GM19025 (cell line): ENCODE data around the gene YWHAG.
"Not testable (repeated sequence)": the region's sequence is repeated elsewhere in the genome, so short reads cannot be mapped to it uniquely, and the experiment has no call there.

Experiments
- ATAC-seq: cut with Tn5 transposase; IDR thresholded peaks from one replicate; pipeline ENCODE4 v1.9.1; 2021; ENCODE audit warnings: mild to moderate bottlenecking, low read depth, moderate library complexity; ENCODE audit not compliant: unreplicated experiment

The YWHAG gene

DNA sequence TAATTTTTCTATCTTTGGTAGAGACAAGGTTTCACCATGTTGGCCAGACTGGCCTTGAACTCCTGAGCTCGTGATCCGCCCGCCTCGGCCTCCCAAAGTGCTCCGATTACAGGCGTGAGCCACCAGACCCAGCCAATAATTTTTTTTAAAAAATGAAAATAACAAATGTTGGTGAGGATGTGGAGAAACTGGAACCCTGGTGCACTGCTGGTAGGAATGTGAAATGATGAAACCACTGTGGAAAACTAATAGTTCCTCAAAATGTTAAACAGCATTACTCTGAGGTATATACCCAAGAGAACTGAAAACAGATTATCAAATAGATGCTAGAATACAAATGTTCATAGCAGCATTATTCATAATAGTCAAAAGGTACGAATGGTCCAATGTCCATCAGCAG, 23.0 kb upstream of the YWHAG start:
- ATAC-seq = no peak

DNA sequence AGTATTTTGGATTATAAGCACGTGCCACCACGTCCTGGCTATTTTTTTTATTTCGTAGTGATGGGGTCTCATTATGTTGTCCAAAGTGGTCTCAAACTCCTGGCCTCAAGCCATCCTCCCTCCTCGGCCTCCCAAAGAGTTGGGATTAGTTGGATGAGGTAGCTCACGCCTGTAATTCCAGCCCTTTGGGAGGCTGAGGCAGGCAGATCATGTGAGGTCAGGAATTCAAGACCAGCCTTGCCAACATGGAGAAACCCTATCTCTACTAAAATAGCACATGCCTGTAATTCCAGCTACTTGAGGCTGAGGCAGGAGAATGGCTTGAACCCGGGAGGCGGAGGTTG, 21.8 kb upstream of the YWHAG start:
- no peak for ATAC-seq

DNA sequence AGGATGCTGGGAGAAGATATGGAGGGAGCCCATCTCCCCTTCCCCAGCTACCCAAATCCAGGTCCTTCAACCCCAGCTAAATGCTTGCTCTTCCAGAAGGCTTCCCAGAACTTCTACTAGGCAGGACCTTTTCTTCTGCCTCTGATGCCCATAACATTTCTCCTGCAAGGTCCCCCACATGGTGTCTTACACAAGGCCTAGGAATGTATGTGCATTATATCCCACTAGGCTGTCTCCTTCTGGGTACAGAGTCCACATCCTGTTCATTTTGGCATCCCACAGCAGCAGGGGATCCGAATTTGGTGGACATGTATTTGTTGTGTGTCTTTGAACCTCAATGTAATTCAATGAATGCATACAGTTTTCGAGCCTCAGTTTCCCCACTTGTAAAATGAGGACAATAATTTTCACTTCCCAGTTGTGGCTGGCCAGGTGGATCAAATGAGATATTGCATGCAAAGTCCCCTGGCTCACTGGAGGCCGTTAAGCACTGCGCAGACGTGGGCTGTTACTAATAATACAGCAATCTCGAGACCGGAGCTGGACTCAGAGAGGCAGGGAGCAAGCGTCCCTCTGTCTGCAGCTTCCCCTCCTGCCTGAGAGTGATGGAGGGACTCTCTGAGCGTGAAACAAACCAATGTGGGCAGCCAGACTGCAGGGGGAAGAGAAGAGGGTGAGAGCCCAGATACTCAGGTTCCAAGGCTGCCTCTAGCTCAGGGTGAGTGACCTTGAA, 18.6 kb upstream of the YWHAG start:
- no peak for ATAC-seq

DNA sequence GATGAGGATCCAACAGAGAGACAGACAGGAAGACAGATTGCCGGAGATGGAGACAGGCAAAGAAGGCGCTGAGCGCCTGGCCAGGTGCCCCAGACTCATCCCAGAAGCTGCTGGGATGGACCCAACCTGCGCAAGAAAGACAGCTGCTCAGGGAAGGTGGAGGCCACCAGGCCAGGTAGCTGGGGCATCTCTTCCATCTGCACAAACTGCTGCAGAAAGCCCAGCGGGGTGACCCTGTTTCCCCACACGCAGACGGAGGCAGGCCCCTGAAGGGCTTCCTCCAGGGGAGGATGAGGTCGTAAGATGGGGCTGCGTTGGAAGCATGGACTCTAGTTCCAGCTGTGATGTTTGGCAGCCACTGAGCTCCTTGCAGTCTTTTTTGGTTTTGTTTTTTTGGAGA, 16.5 kb upstream of the YWHAG start:
- no peak for ATAC-seq

DNA sequence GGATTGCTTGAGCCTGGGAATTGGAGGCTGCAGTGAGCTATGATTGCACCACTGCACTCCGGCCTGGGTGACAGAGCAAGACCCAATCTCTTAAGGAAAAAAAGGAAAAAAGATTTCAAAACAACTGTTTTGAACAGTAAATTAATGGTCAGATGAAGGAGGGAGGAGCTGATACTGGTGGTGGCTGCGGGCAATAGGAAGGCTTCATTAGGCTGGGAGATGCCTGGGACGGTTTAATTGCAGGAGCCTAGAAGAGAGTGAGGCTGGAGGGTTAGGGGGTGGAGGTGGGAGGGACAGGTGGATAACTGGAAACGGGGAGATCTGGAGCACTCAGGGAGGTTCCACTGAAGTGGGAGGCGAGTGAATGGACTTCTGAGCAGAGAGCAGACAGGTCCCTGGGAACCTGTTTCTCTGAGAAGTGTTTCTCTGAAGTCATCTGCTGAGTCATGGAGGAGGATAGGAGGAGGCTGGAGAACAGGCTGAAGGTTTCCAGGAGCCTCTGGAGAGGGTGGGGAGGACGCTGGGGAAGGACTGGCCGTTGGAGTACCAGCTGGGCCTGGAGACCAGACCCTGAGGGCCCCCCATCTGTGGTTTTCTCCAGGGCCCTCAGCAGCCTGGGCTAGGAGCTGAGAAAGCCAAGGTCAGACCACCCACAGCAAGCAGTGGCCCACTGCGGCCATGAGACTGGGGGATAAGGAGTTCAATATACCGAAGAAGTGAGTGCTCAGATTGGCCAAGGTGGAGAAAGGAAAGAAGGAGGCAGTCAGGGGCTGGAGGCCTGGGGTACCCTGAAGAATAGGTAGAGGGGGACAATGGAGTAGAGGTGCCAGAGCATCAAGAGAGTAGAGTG, 14.4 kb upstream of the YWHAG start:
- ATAC-seq = no peak

DNA sequence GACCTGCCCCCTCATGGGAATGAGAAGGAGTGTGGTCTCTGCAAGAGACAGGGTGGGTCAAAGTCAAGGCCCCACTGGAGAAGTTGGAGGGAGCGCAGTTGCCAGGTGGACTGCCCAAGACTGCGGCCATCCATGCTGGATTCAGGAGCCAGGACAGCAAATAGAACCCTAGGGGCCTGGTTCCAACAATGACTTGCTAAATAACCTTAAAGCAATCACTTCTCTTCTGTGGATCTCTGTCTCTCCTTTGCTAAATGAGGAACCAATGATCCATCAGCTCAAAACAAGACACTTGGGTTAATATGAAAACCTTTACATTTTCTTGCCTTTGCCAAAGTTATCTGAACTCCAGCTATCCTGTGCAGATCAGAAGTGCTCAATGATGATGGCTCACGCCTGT, 12.6 kb upstream of the YWHAG start:
- ATAC-seq = no peak

DNA sequence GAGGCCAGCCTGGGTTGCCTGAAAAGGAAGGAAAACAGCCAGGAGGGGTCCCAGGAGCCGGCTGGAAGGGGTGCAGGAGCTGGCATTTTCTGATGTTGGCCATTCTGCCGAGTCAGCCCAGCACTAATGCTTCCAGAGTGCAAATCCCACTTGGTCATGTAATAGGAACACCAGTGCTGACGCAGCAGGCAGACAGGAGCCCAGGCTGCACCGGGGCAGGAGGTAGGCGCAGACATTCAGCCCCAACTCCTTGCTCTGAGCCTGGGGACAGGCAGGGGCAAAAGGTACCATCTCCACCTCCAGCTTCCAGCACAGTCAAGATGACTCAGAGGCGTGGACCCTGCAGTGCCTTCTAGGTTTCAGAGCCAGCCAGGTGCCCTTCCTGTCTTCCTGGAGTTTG, 10.2 kb upstream of the YWHAG start:
- no peak for ATAC-seq

DNA sequence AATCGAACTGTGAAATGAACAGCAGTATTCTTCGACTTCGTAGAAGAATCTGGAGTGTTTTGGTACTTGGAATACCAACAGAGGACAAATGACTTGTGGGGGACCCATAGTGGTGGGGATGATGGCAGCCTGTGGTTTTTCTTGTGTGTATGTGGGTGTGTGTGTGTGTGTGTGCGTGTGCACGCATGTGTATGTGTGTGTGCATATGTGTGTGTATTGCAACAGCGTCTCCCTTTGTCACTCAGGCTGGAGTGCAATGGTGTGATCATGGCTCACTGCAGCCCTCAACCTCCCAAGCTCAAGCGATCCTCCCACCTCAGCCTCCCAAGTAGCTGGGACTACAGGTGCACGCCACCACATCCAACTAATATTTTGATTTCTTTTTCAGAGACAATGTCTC, 9.4 kb upstream of the YWHAG start:
- no peak for ATAC-seq

DNA sequence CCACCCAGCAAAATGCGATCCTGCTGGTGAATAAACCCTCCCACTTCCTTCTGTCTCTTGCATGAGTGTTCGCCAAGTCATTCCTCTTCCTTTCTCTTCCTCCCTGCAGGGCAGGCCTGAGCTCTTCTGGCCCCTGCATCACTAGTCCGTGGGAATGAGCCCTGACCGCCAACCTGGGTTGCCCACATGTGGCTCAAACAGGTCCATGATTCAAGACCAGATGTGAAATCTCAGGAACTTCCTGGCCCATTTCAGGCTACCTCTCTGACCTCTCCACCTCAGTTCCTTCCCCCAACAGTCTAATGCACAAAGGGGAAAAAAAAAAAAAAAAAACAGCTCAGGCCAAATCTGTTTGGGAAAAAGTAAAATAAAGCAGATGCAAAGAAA, 5.4 kb upstream of the YWHAG start:
- ATAC-seq = peak; percentile 4

DNA sequence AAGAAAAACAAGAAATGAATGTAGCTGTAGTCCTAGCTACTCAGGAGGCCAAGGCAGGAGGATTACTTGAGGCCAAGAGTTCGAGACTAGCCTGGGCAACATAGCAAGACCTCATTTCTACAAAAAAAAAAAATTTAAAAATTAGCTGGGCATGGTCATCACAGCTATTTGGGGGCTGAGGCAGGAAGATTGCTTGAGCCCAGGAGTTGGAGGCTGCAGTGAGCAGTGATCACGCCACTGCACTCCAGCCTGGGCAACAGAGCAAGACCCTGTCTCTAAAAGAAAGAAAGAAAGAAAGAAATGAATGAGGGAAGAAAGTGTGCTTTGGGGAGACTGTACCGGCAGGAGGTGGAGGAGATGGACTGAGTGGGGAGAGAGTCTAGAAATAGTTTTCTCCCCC, 5.0 kb upstream of the YWHAG start:
- ATAC-seq = not testable (repeated sequence)

DNA sequence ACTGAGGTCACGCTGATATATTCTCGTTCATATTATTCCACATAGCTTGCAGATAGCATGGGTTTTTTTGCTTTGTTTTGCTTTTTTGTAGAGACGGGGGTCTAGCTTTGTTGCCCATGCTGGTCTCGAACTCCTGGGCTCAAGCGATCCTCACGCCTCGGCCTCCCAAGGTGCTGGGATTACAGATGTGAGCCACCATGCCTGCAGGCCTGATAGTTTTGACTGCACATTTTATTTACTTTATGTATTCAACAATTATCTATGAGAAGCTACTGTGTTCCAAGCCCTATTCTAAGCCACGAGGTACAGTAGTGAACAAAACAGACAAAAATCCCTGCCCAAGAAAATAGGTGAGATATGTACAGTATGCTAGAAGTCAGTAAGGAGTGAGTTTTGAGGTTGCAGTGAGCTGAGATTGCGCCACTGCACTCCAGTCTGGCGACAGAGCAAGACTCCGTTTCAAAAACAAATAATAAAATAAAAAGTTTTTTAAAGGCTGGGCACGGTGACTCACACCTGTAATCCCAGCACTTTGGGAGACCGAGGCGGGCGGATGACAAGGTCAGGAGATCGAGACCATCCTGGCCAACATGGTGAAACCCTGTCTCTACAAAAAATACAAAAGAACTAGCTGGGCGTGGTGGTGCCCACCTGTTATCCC, 1.3 kb upstream of the YWHAG start:
- ATAC-seq = no peak

DNA sequence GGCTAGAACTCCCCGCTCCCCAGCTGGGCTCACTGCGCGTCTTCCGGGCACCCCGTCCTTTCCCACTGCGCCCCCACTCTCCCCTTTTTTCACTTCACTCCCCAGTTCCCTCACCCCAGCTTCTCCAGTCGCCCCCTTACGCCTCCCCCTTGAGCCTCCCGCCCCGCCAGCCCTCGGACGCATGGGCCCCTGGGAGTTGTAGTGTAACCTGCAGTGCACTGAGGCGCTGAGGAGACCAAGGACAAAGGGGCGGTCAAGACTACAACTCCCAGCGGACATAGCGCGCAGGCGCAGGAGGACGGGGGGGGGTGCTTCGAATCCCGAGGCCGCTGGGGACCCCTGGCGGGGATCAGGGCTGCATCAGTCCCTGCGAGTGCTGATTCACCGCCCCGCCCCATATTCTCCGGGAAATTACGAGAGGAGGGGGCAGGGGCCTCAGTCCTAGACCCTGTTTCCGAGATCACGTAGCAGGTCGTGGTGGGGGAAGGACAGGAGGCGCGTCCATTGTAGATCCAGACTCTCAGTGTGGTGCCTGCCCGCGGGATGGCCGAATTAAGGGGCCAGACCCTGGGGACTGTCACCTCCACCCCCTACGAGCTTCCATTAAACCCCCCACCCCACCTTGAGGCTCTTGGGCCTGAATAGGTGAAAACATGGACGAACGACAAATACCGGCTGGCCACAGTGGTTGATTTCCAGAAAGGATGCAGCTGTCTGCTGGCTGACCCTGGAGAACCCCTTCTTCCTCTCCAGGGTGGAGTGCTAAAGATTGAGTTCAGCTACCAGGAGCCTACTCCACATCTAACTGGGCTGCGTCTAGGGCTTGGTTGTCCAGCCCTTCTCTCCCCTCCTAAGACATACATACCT, 553 bp upstream of the YWHAG start:
- peak; percentile 84 for ATAC-seq

DNA sequence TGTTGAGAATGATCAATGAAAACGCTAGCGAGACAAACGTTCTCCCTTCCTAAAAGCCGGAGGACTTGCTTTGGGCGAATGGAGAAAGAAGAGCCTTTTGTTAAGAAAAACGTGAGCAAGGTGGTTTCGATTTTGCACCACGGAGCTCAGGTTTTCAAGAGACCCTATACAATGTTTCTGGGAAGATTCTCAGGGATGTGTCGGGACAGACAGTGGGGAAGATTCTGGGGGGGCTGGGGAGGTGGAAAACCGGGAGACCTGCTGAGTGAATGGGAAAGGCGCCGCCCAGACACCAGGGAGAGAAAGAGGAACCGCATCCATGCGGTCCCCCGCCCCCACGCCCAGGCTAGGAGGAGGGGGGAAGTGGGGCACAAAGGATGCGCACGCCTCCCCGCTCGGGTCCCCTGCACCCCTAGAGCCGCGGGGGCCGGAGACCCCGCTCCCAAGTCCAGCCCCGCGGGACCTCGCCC, 745 bp downstream of the YWHAG start:
- ATAC-seq = peak; percentile 15

DNA sequence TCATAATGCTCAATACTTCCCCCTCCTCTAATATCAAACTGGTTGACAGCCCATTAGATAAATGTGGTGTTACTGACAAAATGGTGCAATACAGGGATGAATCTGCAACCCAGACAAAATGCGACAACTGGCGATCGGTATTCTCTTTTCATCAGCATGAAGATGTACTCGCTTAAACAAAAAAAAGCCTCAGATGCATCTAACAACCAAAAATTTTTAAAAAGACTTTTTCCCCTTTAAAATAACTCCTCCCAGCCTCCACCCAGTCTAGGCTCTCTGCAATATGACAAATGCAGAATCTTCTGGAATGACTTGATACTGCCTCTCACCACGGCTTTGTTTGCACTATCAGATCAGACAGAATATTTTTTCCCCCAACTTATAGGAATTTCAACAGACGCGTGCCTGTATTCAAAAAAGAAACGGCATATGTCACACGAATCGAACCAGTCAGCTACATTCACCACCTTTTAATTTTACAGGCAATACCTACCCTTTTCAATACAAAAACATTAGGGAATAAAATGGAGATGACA, 1.2 kb downstream of the YWHAG start:
- ATAC-seq = no peak

DNA sequence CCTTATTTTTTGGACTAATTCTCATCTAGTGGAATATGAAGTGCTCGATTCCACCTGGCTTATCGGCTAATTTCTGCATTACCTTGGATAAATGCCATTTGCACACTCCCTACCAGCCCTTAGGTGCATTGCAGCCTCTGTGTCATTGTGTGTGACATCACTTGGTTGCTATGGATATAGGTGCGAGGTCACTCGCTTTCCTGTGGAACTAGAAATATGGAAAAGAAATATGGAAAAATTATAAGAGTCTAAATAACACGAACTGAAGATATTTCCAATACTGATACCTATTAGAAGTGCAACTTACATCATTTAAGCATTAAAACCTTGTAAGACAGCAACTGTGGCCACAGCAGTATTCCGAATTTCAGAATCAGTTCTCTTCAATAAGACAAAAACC, 2.0 kb downstream of the YWHAG start:
- ATAC-seq = no peak

DNA sequence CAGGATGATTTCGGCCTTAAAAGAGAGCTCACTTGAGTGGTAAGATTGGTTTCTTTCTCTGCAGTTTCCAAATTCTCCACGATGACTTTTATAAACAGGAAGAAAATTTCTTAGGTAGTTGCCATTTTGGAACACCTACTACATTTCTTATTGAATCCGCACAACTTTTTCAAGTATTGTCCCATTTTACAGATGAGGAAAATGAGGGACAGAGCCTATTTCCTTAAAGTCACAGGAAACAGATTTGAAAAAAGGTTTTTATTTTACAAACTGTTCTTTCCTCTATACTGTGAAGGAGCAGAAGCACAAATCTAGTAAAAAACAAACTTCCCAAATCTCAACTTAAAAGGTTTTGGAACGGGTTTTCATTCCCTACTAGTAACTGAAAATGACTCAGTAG, 2.7 kb downstream of the YWHAG start:
- ATAC-seq = no peak

DNA sequence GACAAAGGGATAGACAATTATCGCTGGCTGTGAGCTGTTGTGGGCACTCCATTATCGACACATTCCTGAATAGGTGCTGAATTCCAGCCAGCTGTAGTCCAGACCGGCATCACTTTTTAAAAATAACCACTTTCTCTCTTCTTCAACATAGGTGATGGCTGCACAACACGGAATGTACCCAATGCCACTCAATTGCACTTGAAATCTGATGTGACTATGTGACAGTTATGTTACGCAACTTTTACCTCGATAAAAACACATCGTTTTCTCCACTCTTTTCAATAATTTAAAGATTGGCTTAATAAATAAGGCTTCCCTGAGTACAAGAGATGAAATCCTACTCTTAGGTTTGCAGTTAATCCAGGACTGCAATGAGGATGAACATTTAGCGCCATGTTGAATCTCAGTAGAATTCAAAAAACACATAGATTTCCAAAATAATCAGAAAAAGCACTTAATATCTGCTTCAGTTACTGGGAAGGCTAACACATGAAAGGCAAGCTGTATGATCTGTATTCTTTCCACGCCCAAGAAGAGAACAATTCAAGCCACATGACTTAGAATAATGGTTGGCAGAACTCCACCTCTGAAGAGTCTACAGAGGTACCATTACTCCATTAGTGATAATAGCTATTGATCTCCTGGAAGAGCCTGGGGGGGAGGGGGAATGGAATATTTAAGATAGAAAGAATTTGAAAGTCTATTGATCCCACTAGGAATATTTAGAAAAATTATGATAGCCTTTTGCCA, 3.6 kb downstream of the YWHAG start:
- ATAC-seq = no peak

DNA sequence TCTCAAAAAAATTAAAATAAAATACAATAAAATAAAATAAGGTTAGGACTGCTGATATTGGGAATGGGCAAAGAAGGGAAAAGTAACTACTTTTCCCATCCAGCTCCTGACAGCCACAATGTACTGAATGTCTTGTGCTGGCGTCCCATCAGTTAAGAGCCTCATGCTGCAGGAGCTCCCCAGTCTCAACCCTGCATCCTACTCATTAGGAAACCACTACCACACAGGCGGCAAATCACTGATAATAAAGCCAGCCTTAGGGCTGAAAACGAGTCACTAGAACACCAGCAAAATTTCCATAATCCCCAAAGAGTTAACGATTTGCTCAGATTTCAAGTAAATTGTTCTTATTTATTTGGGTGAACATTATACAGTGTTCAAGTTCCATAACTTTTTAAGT, 4.3 kb downstream of the YWHAG start:
- no peak for ATAC-seq

DNA sequence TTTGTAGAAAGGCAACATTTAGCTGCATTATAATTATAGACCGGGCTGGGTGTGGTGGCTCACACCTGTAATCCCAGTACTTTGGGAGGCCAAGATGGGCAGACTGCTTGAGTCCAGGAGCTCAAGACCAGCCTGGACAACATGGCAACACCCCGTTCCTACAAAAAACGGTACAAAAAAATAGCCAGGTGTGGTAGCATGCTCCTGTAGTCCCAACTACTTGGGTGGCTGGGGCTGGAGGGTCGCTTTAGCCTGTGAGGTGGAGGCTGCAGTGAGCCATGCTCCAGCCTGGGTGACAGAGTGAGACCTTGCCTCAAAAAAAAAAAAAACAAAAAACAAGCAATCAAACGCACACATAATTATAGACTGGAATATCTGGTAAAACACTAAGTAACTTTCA, 5.0 kb downstream of the YWHAG start:
- ATAC-seq = no peak

DNA sequence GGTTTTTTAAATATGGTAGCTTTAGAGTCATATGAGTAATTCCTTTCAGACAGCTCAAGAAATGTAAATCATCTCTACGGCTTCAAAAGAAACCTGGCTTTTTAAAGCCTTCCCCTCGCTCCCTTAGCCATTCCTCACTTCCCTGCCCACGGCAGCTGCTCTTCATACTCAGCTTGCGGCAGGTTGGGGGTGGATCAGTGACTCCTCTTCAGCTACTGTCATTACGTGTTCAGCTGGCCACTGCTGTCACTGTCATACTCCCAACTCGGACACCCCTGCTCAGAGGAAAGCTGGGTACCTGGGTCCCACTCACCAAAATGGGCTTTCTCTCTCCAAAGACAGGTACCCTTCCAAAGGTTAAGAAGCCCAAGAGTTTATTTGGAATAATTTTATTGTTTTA, 6.6 kb downstream of the YWHAG start:
- no peak for ATAC-seq
